Activated CD4-positive, CD25-positive, alpha-beta regulatory T cell (primary cell): ENCODE measurements around the gene C11orf71.

ENCODE experiments used
- DNase-seq, 4 experiments: peaks; one replicate each; lab custom pipeline; 2025; lab: John Stamatoyannopoulos, UW

The C11orf71 gene

DNA sequence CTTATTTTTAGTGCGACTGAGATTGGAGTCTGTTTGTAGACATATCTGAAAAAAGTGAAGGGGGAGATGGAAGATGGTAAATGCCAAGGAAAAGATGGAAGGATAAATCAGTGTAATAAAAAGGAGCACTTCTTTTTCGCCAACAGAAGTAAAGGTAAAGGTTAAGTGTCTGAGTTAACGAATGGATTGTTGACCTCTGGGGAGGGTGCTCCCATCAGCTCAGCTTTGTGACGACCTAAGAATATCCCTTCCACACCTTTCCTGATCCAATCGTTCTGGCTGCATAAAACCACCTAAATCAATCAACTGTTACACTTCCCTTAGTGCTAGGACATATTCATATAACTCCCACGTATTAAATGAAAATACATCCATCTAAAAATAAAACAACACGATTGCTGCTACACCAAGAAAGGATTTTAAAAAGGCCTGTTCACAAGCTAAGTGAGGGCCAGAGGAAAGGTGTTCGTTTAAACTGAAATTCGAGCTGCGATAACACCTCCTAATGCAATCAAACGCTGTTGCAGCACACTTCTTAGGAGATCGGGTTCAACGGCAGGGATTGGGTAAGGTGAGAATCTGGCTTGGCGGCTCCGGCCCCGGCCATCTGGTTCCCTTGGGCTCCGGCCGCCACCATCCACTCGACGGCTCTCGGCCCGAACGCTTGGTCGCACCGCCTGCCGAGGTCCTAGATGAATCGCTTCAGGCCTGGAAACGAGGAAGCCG, 658 bp downstream of the C11orf71 start:
- no peak for DNase-seq

GRCh38 chr11:114398303-114398920, 1.9 kb downstream of the C11orf71 start:
- DNase-seq: no peak

- no peak for DNase-seq
Measured at GRCh38 chr11:114397349-114397982, 2.8 kb downstream of the C11orf71 start.

DNA sequence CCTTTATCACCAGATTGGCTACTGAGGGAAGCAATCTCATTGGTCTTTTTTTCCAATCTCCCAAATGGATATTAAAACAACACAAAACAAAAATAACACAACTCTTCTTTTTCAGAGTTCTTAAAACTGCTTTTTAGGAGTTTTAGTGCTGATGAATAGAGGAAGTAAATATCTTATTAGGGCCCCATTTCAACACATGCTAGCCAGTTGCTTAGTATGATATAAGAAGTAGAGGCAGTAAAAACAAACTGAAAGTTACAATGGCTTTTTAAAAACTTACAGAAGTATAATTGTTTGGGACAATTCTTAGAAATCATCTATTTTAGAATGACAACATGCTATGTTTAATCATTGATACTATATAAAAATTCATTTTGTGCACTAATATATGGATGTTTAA, 3.4 kb downstream of the C11orf71 start:
- no peak for DNase-seq

DNA sequence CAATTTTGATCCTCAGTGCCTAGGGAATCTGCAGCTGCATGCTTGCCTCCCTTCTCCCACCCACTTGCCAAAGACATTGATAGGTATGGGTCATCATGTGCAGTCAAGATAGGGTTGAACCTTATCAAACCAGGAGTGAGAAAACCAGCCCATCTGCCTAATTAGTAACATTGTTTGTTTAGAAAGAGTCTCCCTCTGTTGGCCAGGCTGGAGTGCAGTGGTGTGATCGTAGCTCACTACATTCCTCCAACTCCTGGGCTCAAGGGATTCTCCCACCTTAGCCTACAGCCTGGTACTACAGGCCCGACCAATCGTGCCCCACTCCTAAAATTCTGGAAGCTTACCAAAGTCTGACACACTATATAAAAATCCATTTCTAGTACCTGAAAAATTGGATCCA, 4.6 kb downstream of the C11orf71 start:
- no peak for DNase-seq

DNA sequence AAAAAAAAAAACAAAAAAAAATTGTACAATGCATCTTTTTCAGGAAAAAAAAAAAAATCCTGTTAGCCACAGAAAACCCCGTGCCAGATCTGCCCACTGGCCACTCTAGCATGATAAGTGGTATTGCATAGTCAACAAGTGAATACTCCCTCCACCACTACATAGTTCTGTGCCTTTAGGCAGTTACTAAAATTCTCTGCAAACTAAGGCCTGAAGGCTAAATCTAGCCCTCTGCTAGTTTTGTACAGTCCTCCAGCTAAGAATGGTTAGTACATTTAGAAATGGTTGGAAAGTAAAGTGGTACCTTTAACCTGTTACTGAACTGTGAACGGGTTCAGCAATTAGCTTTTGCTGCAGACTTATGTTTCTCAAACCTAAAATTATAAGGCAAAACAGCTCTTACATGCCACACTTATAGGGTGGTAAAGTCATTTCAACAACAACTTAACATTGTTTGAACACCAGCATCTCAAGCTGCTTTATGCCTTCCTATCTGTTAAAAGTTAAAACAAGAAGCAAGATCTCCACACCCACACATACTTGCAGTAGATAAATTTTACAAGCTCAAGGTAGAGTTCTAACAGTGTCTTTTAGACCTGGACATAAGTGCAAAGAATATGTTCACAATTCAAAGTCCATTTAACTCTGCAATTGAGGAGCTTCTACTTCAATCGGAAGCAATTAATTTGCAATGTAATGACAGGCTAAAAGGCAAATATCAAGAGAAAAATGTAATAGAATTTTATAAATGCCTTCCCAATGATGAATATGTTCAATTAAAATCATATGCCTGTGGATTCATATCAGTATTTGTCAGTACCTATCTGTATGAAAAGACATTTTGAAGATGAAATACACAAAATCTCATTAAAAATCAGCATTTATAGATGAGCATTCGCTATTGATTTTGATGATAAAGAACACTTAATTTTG, 7.3 kb downstream of the C11orf71 start:
- no peak for DNase-seq

DNA sequence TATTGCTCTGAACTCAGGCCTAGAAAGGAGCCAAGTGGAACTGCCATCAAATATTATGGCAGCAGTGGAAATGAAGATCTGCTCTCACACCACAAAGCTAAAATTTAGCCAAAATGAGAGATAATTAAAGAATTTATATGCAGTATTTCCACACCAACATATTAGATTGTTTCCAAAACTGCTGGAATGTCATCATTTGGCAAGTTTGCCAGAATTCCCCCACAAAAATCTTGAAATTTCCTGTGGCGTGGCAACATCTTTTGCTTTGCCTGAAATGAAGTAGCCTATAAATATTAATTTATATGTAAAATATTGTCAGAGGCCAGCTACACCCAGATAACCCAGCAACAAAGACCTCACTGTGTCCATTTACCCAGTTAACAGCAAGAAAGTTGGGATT, 13.8 kb downstream of the C11orf71 start:
- DNase-seq: no peak

DNA sequence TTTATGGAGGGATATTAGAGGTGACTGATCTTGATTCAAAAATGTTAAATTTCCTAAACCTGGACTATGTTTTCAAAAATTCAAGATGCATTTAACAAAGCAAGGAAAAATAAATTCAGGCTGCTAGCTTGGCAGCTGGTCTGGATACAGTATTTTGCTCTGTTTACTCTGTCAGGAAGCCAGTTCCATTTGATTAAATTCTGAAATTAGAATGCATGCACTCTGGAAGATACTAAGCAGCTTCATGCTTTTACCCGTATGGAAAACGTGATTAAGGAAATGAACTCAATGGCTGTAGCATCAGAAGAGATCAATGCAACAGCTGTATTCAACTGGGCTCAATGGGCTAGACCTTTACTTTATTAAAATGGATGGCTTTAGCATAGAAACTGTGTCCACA, 14.2 kb downstream of the C11orf71 start:
- DNase-seq: no peak

GRCh38 chr11:114384487-114384886, 15.8 kb downstream of the C11orf71 start:
- DNase-seq: no peak

GRCh38 chr11:114382509-114382908, 17.8 kb downstream of the C11orf71 start:
- DNase-seq: no peak

DNA sequence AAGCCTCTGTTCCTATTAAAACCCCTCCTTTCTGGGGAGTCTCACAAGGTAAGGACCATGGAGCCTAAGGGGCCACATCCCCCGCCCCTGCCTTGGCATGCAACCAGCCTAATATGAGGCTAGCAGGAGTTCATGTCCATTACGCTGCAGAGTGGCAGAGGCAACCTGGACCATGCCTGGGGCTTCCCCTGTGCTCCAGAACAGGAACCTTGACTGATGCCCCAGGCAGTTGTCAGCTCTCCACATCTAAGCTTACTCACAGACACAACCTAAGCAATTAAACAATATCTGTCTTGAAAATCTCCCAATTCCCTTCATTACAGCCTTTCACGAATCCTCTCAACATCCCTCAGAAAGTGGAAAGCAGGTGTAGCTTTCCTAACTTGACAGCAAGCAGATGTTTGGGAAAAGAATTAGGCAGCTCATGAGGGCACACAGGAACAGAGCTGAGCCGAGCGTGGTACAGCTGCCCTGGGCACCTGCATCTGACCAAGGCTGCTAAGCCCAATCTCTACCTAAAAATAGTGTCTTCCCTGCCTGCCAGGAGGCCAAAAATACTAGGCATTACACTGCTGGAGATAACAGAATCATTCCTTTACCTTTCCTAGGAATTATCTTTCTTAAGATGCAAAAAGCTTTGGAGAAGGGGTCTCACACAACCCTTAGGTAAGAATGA, 20.8 kb downstream of the C11orf71 start:
- DNase-seq: no peak

DNA sequence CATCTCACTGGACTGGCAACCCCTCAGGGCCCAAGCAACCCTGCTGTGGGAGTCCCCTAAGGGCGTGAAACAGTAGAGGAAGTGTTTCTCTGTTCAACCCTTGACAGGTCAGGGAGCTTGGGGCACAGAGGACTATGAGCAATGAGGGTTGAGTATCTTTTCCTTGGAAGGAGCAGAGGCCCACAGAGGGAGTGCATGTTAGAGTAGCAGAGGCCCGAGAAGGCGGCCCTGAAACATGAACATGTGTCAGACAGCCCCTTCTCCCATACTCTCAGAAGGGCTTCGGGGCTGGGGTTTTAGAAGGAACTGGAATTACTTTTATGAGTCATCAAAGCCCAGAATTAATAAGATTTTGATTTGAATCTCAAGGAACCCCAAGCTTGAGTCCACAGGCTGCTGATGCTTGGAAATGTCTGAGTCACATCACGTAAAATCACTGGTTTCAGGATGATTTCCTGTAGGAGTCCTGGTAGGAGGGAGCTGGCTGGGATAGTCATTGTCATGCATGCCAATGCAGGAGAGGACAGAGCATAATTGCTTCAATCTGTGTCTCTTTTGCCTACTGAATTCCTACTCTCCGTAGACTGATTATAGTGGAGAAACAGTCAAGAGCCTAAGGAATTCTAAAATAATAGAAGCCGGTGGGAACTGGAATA, 22.6 kb downstream of the C11orf71 start:
- DNase-seq: no peak

GRCh38 chr11:114375052-114375451, 25.3 kb downstream of the C11orf71 start:
- DNase-seq: no peak

- DNase-seq: no peak
Measured at GRCh38 chr11:114368918-114369680, 31.2 kb downstream of the C11orf71 start.

DNA sequence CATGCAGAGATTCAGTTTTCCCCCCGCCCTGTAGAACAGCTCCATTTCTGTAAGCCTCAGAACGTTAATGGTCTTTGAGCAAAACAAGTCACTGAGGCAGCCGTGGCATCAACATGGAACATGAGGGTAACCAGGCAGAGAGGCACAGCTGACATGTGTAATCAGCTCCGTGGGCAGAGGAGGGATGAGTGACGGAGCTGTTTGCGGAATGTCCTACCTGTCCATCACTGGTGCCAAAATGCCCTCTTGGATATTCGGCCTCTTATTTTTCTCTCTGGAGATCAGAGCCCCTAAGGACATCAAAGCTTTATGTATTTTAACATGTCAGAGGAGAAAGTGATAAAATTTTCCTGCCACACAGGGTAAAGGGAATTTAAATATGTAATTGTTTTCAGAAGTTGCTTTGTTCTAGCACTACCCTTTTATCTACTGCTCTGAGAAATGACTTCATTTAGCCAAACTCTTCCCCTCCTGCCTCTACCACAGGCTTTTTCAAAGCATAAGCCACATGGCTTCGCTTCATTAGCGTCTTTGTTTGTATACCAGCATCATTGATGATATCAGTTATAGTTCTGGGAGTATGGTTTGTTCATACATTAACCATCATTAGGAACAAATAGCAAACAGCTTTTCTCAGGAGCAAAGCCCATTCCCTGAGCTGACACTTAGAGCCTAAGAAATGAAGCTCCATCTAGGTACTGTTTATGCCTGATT, 32.9 kb downstream of the C11orf71 start:
- no peak for DNase-seq

DNA sequence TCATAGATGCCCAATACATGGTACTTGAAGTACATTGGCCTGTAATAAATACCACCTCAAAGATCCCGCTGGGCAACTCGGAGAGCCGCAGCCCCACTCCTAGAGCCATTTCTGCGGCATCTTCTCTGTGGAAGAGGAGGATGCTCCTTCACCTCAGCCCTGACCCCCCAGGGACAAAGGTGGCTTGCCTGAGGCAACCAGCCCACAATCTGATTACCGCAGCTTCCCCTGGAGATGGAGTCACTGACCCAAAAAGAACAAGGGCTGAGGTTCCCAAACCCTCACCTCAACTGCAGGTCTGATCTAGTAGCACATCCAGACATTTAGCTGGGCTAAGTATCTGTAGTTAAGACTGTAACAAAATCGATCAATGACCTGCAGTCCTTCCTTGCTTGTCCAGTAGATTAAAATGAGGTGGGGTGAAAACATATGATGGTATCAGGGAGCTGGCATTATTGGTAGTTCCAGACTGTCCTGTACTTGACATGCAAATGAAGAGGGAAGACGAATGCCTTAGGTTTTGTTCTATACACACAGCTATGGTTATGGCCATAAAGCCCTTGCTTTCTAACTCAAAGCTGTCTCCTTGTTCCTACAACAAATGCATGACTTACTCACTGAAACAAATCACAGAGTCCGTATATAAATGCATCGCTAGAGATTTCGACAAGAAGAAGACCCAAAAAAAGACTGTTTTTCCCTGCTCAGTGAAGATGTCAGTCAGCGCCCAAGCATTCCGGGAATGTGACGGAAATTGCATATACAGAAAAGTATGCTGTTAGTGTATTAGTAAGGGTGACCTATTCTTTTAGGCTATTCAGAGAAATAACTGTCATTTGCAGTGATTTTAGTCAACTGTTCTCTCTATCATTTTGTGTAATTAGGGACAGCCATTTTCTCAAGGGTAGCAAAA, 33.7 kb downstream of the C11orf71 start:
- no peak for DNase-seq

DNA sequence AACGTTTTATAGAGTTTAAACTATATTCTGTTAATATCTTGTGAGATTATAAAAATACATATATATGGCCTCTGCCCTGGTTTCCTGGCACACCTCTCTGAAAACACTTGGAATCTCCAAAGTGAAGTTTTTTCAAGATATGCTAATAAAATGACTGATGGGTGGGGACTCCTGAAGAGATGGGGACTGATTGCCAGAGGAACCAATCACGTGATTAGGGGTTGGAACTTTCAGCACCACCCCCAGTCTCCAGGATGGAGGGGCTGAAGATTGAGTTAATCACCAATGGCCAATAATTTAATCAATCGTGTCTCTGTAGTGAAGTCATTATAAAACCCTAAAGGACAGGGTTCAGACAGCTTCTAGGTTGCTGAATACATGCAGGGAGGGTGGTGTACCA, 37.4 kb downstream of the C11orf71 start:
- no peak for DNase-seq

- DNase-seq: no peak
Measured at GRCh38 chr11:114362326-114362725, 38.0 kb downstream of the C11orf71 start.

DNA sequence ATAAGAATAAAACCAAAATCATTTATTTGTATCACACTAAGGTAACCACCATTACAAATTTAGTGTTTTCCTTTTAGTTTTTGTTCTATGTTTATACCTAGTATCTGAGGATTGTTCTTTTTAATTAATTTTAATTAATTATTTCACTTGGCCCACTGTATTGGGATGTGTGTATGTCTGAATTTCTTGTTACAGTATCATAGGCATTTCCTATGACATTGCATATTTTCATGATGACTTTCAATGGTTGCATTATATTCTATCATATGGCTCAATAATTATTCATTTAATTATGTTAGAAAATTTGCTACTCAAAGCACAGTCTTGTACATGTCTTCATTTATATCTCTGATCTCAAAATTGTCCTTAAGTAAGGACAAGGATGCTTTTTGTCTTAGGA, 41.0 kb downstream of the C11orf71 start:
- no peak for DNase-seq
